ENCODE data around the gene NXF1.
"Not testable (repeated sequence)": the region's sequence is repeated elsewhere in the genome, so short reads cannot be mapped to it uniquely, and the experiment has no call there.

NXF1 gene

DNA sequence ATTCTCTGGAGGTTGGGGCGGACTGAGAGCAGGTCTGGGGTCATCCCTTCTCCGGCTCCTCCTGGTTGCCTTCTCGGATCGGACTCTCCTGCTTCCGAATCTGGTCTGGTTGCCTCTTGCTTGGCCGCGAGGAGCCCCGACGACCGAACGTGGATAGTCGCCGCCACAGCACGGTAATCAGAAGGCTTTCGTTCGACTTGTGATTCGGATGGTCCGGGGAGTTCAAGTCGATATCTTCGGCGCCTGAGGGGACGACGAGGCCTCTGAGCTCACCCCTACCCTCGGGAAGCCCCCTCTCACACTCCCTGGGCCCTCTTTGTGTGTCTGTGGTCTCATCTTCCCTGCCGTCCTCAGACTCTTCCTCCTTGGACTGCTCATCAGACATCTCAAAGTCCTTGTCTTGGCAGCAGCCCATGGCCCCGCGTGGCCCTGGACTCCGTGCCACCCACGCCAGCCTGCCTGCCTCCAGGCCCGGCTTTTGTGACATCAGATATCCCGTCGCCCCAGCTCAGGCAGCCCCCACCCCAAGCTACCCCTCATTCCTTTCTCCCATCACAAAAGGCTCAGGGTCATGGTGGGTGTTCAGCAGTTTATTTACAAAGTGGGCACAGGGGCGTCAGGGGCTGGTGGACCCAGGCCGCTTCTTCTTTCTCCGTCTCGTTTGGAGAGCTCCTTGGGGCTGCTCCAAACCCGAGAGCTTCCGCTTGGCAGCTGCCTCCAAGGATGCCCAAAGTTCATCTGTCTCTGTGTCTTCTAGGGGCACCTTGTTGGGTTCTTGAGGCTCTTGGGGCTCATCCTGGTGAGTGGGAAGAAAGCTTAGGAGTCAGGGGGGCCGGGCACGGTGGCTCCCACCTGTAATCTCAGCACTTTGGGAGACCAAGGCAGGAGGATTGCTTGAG lies 27.3 kb upstream of the NXF1 start, which contains the start of gene TEX54:
Gene TEX54, minus strand, starts transcription at position 506 of the 899 bp plus-strand sequence.
- FAIRE-seq (no peak), DNase-seq (ENCODE audit: low spot score) (no peak)

DNA sequence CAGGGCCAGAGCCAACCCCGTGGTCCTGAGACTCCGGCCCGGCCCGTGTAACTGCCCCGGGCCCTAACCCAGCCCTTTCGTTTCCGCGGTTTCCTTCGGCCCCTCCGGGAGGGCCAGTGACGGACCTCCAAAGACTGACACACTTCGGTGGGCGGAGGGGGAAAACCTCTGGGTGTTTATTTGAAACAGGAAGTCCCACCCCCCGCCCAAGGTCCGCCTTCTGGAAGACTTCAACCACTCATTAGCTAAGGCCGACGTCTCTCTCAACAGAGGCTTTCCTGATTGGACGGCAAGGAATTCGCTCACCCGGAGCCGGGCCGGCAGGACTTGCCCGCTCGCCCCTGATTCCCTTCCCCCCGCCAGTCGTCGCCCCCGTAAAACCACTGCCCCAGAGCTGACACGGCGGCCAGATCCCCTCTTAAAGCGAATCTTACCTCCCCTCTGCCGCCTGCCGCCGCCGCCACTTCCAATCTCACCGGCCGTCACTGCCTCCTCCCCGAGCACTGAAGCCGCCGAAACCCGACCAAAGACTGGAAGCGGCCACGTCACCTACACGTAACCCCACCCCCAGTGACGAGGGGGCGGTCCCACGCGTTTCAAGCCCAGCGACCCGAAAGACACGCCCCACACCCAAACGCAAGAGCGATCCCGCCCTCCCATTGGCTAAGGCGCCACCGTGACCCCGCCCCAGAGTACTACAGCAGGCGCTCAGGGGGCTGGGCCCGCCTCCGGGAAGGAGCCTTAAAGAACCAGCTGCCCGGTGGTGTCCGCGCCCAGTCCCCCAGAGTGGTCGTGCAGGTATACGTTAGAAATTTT lies 26.5 kb upstream of the NXF1 start, which contains the start of gene STX5:
Gene STX5, minus strand, starts transcription at position 532 of the 816 bp plus-strand sequence. CDS start 808 bp downstream, outside the sequence.
- no peak for FAIRE-seq
- peak; percentile 98 for DNase-seq (ENCODE audit: low spot score)

DNA sequence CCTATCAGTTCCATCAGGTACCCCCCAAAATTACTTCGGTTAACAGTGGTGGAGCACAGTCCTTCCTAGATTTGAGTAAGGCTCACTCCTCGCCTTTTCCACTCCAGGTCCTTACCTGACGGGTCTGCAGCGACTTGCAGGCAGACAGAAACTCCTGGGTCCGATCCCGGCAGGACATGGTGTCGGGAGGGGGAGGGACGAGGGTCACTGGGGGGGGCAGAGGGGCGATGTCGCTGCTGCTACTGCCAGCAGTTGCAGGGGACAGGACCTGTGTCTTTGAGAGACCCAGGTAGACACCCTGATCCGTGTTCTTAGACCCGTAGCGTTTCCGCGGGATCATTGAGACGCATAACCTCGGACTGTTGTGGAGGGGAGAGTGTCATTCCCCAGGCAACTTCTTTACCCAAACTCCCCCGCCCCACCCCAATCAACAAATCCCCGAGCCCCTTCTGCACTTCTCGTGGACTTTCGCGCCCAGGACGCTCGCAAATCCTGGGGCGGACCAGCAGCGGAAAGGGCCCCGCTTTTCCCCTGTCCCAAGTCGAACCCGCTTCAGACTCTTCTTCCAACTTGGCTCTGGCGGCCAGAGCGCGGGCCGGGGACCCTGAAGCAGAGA lies 25.8 kb upstream of the NXF1 start:
- no peak for FAIRE-seq

DNA sequence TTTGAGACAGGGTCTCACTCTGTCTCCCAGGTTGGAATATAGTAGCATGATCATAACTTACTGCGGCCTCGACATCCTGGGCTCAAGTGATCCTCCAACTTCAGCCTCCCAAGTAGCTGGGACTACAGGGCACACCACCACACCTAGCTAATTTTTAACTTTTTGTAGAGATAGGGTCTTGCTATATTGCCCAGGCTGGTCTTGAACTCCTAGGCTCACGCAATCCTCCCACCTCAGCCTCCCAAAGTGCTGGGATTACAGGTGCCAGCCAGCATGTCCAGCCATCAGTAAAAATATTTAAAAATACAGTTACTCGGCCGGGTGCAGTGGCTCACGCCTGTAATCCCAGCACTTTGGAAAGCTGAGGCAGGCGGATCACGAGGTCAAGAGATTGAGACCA lies 22.9 kb upstream of the NXF1 start:
- FAIRE-seq; DNase-seq (ENCODE audit: low spot score): not testable (repeated sequence)

More for the DNA sequence above, 25.8 kb upstream of the NXF1 start:
- no peak for DNase-seq (ENCODE audit: low spot score)

DNA sequence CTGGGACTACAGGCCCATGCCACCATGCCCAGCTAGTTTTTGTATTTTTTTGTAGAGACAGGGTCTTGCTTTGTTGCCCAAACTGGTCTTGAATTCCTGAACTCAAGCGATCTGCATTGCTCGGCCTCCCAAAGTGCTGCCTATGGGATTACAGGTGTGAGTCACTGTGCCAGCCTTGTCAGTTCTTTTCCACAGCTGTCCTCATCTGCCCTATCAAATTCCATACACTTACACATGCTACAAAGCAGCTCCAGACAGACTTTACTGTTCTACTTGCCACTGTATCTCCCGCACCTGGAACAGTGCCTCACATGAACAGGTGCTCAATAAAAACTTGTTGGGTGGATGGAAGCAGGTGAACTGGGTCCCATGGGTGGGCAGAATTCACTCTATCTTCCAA lies 18.4 kb upstream of the NXF1 start:
- FAIRE-seq: no peak

DNA sequence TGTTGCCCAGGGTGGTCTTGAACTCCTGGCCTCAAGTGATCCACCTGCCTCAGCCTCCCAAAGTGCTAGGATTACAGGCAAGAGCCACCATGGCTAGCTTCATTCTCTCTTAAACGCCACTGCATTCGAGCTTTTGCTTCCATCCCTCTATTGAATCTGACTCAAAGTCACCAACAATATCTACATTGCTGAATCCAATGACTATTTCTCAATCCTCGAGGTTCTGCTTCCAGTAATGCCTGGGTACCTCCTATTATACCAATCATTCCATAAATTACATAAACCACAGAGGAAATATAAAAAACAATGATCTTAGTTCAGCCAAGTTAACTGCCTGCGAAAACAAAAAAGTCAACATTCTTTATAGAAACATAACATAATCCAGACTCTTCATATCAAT lies 11.9 kb upstream of the NXF1 start:
- DNase-seq (ENCODE audit: low spot score) (no peak), FAIRE-seq (no peak)

More for the DNA sequence above, 18.4 kb upstream of the NXF1 start:
- DNase-seq (ENCODE audit: low spot score): no peak

DNA sequence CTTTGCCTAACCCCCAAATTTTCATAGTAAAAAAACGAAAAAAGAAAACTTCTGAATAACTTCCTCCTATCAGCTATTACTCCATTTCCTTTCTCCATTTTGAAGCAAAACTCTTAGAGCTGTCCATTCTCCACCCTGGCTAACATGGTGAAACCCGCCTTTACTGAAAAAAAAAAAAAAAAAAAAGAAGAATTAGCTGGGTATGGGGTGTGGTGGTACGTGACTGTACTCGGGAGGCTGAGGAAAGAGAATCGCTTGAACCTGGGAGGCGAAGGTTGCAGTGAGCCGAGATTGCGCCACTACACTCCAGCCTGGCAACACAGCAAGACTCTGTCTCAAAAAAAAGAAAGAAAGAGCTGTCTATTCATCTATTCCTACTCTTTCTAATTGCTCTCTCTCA lies 11.3 kb upstream of the NXF1 start:
- DNase-seq (ENCODE audit: low spot score): no peak
- FAIRE-seq: no peak

DNA sequence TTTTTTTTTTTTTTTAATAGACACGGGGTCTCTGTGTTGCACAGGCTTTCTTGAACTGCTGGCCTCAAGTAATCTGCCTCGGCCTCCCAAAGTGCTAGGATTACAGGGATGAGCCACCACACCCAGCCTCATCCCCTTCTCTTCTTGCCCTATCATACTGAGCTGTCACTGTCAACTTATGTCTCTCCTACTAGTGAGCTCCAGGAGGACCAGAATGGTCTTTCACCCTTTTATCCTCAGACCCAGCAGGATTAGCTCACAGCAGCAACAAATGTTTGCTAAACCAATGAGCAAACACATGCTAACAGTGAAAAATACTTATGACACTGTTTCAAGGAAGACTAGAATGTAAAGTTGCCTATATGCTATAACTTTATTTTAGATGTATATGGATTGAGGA lies 6.4 kb upstream of the NXF1 start:
- FAIRE-seq: no peak
- DNase-seq (ENCODE audit: low spot score): no peak

DNA sequence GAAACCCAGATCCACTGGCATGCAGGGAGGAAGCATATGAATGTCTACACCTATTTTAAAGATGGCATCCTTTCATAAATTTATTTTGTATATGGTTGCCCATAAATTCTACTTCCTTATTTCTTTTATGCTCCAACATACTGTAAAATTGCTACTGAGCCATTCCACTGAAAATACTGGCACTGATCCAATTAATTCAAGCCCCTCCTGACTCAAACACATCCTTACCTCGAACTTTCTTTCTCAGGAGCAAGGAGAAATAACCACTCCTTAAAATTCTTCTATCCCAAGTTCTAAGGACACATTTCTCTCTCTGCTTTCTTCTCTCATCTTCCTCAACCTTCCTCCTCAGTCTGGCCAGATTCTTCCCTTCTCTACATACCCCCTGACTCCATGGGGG lies 5.5 kb upstream of the NXF1 start:
- no peak for DNase-seq (ENCODE audit: low spot score)
- no peak for FAIRE-seq

DNA sequence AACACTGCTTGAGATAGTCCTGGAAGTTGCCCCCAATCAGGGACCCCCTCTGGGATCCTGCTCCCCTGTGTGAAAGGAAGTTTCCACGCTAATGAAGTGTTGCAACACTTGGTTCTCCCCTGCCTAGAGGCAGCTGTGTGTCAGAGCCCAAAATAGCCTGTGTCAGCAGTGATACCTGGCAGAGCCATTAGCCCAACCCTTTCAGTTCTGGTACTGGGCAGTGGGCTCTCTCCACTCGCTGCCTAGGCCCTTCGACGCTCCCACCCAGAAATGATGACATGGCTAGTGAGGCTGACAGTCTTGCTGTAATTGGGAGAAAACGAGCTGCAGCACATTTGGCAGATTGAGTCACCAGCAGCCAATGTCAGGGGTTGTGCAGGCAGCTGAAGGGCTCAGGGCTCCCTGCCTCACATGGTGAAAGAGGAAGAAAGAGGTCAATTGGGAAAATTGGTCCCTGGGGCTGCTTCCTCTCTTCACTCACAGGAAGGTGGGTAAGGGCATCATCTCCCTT lies 1.4 kb upstream of the NXF1 start:
- DNase-seq (ENCODE audit: low spot score) (no peak), FAIRE-seq (no peak)

DNA sequence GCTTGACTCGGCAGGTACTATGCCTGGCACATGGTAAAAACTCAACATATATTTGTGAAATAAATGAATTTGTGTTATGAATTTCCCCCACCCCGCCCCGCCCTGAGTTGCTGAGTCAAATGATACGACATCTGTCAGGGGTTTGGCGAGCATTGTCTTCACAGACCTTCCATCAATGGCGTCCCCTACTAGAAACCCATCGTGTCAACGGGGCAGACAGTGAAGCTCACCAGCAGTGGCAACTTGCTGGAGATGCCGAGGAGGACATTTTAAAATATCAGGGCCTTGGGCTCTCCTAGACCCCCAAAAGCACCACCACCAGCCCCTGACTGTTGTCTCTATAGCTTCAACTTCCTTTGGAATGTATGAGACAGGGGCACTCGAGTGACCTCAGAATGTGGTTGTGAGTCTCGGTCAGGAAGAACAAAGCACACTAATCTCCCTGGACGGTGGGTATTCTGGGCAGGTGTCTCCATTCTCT lies 761 bp upstream of the NXF1 start:
- FAIRE-seq (no peak), DNase-seq (ENCODE audit: low spot score) (no peak)

DNA sequence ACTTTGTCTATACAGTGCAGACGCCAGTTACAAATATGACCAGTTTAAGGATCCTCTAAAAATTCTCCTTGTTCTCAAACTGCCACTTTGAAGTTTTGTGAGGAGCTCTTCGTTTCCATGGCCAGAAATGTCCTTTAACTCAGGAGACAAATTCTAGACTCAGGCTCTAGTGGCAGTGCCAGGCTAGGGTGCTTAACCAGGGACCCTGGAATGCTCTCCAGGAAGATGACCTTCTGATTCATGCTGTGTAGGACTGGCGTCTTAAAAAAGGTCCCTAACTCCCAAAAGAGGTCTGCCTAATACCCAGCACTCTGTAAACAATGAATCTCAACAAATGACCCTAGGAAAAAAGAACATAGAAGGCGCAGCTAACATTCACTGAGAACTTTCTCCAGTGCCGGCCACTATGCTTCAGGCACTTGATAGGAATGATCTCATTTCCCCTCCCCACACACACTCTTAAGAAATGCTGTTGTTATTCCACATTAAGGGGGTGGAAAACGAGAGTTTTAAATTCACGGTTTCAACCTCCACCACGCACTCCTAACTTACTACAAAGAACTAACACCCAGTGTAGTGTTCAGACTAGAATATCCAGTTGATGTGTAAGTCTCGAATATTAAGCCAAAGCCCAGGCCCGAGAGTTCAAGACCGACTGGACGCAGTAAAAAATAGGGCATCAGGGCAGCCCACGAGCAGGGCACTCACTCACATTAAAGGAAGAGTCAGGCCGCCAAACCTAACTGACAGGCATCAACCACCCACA lies 747 bp downstream of the NXF1 start:
- no peak for DNase-seq (ENCODE audit: low spot score)
- FAIRE-seq: no peak

DNA sequence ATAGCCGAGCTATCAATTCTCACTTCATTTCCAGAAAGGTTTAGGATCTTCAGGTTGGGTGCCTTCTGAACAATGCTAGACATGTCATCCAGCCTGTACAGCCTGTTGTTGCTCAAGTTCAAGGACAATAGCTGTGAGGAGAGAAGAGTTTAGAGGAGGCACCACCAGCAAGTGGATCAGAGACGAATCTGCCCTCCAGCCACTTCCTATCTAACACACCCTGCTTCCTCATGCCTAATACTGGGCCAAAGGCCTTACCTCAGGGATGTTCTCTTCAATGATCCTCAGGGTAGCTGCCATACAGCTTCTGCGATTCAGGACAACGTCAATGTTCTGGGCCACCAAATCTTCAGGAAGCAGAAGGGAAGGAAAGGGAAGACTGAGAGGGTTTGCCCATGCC lies 4.2 kb downstream of the NXF1 start:
- no peak for FAIRE-seq

DNA sequence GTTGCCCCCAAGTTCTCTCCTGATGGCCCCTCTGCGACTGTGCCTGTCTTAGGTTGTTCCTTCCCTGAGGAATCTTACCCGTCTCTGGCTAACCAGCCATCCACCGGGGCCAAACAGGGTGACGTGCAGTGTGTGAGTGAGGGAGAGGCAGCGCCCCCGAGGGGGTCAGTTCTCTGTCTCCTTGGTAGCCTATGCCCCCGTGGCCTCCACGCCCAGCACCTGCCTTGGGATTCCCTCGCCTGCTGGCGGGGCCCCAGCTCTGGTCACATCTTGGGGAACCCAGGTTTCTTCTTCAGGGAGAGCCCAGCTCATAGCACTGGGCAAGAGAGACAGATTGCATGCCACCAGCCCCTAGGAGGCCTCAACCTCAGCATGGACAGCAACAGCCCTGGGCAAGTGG lies 5.8 kb downstream of the NXF1 start:
- no peak for DNase-seq (ENCODE audit: low spot score)
- FAIRE-seq: no peak

More for the DNA sequence above, 4.2 kb downstream of the NXF1 start:
- DNase-seq (ENCODE audit: low spot score): no peak

DNA sequence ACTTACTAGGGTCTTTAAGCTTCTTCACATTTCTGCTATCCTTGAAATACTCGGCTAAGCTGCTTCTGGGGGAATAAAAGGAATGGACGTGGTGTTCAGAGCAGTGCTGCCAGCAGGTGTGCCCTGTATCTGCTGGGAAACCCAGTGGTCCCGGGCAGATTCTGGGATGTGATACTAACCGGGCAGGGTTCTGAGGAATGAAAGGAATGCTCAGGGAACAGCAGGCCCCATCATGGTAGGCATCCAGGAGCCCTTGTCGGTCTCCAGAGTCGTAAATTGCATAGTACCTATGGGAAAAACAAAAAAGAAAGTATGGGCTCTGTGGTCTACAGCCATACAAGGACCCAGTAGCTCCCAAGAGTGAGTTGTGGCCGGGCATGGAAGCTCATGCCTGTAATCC lies 9.0 kb downstream of the NXF1 start:
- DNase-seq (ENCODE audit: low spot score) (no peak), FAIRE-seq (no peak)

DNA sequence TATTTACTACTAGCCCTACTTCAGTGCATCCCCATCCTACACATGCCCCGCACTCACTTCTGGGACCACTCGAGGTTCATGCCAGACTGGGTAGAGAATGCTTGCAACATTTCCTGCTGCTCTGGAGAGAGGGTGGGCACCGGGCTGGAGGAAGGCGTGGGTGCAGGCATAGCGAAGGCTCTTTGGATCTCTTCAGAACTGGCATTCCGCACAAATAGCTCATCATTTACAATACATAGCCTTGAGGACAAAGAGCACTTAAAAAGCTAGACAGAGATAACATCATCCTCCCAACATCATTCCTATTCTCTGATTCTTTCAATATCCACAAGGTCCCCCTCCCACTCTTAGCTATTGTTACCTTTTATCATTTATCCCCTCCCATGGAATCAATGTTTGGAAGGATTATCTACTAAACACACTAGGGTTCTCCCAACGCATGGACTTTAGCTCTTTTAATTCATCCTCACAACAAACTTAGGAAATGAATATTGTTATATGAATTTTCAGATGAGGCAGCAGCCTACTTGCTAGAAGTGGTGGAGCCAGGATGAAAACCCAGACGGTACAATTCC lies 11.0 kb downstream of the NXF1 start:
- FAIRE-seq (no peak), DNase-seq (ENCODE audit: low spot score) (no peak)

DNA sequence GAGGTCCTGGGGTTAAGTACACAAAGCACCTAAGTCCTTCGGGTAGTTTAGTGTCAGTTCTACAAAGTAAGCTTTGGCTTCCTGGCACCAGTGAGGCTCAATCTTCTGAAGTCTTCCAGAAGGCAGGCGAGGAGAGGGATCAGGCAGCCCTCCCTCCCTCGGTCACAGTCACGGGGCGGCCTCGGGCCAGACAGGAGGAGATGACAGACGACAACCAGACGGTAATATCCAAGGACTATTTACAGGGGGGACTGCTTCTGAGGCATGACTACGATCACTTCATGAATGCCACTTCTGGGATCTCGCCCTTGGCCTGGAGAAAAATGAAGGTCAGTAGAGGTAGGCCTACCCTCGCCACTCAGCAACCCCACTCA lies 13.1 kb downstream of the NXF1 start:
- FAIRE-seq: no peak
- peak; percentile 14 for DNase-seq (ENCODE audit: low spot score)

DNA sequence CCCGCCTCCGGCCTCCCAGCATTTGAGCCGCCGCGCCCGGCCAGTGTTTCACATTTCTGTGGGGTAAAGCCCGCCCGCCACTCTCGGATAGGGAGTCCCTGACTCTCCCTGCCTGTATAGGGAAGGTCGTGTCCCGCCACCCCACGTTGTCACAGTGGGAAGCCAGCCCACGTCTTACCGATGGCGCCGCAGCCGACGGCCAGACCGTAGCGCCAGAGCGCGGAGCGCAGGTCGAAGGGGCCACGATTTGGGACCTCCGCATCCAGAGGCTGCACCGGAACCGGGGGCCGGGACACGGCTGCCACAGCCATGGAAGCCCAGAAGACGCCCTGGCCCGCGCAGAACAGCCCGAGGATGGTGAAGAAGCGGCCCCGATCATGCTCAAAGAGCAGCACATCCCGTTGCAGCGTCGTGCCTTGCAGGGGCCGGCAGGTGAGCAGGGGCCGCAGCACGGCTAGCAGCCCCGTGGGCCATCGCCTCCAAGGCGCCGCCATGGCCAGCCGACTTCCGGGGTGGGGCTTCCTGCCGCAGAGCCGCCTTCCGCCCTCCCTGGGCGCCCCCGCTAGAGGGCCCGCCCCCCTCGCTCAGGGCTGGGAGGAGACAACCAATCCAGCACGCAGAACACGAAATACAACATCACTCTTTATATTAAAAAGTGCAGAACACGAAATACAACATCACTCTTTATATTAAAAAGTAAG lies 13.6 kb downstream of the NXF1 start, which contains the start of gene TMEM223:
Gene TMEM223, minus strand, starts transcription at position 506 of the 701 bp plus-strand sequence. Its CDS starts 12 bp downstream, at position 494.
- DNase-seq (ENCODE audit: low spot score) (peak; percentile 93), FAIRE-seq (no peak)

DNA sequence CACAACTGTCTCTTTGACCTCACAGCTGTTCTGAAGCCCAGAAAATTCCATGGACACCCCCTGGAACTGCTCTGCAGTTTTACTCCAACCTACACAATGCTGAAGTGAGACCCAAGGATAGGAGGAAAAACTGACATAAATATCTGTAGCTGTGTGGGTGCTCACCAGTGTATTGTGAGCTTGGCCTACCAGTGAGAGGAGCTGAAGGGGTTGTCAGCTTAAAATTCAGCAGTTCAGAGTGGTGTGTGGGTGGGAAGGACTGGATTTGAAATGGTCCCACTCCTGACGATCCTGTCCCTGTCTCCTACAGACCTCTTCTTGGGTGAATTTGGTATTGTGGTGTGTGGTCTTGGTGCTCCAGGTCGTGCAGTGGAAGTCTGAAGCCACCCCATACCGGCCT lies 15.7 kb downstream of the NXF1 start:
- FAIRE-seq: no peak
- no peak for DNase-seq (ENCODE audit: low spot score)

DNA sequence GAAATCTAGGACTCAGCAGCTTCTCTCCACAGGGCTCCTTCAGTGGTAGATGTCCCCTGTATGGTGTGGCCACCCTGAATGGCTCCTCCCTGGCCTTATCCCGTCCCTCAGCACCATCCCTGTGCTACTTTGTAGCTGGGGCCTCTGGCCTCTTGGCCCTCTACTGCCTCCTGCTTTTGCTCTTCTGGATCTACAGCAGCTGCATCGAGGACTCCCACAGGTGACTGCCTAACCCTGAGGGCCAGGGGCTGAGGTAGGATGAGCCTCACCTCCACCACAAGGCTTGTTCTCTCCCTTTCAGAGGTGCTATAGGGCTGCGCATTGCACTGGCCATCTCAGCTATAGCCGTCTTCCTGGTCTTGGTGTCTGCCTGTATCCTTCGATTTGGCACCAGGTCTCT lies 16.2 kb downstream of the NXF1 start:
- no peak for DNase-seq (ENCODE audit: low spot score)
- no peak for FAIRE-seq
